ENCODE results near the gene PPIF. TPM values are rescaled to one million over a fixed set of nuclear protein-coding genes. Genes with fewer than 3 reads are reported as not detected.

Gene PPIF
- total RNA-seq, 2 donors from 2014 or later = 266 to 391 TPM

DNA sequence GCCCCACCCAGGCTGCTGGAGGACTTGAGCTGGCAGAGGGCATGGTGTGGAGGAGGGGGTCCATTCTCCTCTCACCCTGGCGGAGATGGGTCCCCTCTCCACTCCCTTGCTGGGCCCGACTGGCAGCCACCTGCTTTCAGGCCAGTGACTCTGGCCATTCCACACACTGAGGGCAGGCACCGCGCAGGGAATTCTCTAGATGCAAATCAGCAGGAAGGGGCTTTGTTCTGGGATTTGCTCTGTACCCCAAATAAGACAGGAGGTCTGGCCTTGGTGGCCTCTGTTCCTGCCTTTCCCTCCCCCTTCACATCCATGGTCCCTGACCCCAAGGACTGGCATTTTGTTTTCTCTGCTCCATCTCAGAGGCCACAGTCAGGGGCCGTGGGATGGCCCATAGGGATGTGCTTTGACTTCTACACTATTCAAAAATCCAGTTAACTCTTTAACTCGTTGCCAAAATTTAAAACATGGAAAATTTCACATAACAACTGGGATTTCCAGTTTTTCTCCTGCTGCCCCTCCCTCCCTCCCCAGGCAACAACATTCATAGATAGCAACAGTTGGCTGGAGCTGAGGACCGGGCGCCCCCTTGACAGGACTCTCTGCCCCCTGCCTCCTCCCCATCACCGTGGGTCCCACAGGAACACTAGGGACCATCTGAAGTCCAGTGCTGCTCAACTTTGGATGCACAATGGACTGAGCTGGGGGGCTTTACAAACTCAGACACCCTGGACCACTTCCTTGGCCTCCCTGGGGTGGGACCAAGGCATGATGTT, 33.9 kb downstream of the PPIF start:
- Mint-ChIP-seq H3K4me1 (ENCODE audit: low read depth in 2 of 2) (no peaks in the 10 kb centered on the region), H3K4me3 (no peak overlapping the region), H3K36me3 (no peaks in the 10 kb centered on the region), H3K27me3 (no peaks in the 10 kb centered on the region), H3K9me3 (no peaks in the 10 kb centered on the region), H3K27ac (no peak overlapping the region)
- no peak for ATAC-seq
- no peak for DNase-seq (ENCODE audit: low spot score)

- ATAC-seq (no peak), DNase-seq (ENCODE audit: low spot score) (no peak)
- Mint-ChIP-seq H3K27me3 (no peaks in the 10 kb centered on the region), H3K36me3 (no peaks in the 10 kb centered on the region), H3K27ac (no peak overlapping the region), H3K9me3 (no peaks in the 10 kb centered on the region), H3K4me3 (no peak overlapping the region), H3K4me1 (ENCODE audit: low read depth in 2 of 2) (no peaks in the 10 kb centered on the region)
Observed at GRCh38 chr10:79381804-79382221, 34.5 kb downstream of the PPIF start.

- Mint-ChIP-seq H3K36me3 (no peaks in the 10 kb centered on the region), H3K4me3 (no peak overlapping the region), H3K9me3 (no peaks in the 10 kb centered on the region), H3K4me1 (ENCODE audit: low read depth in 2 of 2) (no peaks in the 10 kb centered on the region), H3K27me3 (no peaks in the 10 kb centered on the region), H3K27ac (no peak overlapping the region)
- ATAC-seq (no peak), DNase-seq (ENCODE audit: low spot score) (no peak)
Observed at GRCh38 chr10:79382491-79382941, 35.2 kb downstream of the PPIF start.

DNA sequence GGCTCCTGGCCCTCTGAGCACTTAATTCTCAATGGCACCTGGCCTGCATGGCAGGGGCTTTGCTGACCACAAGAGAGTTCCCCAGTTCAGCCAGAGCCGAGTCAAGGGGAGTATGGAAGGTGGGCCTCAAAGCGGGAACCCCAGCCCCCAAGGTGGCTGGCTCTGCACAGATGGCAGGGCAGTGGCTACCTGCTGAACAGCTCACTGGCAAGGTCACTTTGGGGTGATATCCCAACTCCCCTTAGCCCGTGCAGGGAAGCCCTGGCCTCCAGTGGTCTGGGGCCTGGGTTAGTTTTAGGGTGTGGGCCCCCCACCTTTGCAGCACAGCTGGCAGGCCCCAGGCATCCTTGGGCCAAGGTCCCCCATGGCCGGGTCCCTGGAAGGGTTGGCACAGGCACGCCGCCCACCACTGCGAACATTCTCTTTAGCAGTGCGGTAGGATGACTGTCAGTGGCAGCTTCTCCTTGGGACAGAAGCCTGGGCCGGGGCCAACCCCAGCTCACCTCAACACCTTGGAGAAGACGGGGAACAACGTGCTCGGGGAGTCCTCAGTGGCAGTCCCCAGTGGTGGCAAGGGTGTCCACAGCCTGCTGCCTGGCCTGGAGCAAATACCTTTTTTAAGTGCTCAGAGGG, 36.8 kb downstream of the PPIF start:
- DNase-seq (ENCODE audit: low spot score) = no peak
- Mint-ChIP-seq H3K9me3 (no peaks in the 10 kb centered on the region), H3K36me3 (no peaks in the 10 kb centered on the region), H3K4me3 (no peak overlapping the region), H3K27ac (no peak overlapping the region), H3K27me3 (no peaks in the 10 kb centered on the region), H3K4me1 (ENCODE audit: low read depth in 2 of 2) (no peaks in the 10 kb centered on the region)
- ATAC-seq = no peak

DNA sequence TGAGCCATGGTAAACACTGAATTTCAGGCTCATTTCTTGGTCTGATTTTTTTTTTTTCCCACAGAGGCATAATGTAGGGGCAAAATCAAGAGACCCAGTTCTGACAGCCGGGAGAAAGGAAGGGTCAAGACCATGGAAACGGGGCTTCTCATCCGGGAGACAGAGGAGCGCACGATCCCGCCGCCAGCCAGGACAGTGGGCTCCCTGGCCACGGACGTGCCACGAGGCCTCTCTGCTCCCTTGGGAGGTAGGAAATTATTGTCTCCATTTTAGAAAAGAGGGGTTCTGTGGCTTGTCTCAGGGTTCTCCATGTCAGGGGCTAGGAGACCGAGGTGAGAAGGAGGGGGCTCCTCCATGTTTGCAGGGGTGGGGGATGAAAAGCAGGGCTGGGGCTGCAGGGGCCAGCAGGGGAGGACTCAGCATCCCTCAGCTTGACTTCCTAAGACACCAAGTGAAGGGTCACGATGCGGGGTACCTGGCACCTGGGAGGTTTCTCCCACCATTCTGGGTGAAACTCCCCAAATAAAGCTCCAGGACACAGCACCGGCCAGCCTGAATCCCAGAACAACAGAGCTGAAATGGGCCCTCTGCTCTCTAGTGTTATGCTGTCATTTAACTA, 37.6 kb downstream of the PPIF start:
- no peaks in the 10 kb centered on the region for H3K27me3 Mint-ChIP-seq
- no peaks in the 10 kb centered on the region for H3K36me3 Mint-ChIP-seq
- H3K9me3 Mint-ChIP-seq = no peaks in the 10 kb centered on the region
- no peaks in the 10 kb centered on the region for H3K4me1 Mint-ChIP-seq (ENCODE audit: low read depth in 2 of 2)
- no peak overlapping the region for H3K27ac Mint-ChIP-seq
- no peak for ATAC-seq
- DNase-seq (ENCODE audit: low spot score) = no peak
- no peak overlapping the region for H3K4me3 Mint-ChIP-seq

- Mint-ChIP-seq H3K4me1 (ENCODE audit: low read depth in 2 of 2) (no peaks in the 10 kb centered on the region), H3K27me3 (no peaks in the 10 kb centered on the region), H3K27ac (no peak overlapping the region), H3K4me3 (no peak overlapping the region), H3K9me3 (no peaks in the 10 kb centered on the region), H3K36me3 (no peaks in the 10 kb centered on the region)
- no peak for ATAC-seq
- no peak for DNase-seq (ENCODE audit: low spot score)
Observed at GRCh38 chr10:79385392-79385795, 38.1 kb downstream of the PPIF start.

DNA sequence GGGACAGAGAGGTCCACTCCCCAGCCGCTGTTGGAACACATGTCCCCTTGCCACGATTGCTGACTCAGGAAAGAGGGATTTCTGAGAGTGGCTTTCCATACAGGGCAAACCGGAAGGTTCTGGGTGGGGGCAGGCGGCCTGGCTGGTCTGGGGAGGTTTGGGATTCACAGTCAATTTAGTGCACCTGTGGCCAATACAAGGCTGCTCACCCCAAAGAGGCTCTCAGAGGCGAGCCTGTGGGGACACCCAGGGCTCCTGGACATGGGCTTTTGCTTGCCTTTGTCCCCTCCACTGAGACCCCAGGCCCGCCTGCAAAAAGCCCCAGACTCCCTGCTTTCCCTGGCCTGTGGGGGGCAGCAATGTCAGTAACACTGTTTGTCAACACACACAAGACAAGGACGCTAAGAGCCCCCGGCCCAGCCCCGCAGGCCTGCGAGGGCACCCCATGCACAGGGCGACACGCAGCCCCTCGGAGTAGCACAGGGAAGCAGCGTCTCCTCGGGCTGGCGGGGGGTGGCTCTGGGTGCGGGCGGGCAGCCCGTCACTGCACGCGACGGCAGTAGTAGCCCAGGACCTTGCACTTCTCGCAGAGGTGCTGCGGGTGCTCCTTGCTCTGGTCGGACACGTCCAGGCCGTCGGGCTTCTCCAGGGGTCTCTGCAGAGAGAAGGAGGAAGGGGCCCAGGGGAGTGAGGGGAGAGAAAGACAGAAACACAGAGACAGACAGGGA, 38.7 kb downstream of the PPIF start:
- ATAC-seq = no peak
- no peak for DNase-seq (ENCODE audit: low spot score)
- Mint-ChIP-seq H3K27me3 (no peaks in the 10 kb centered on the region), H3K36me3 (no peaks in the 10 kb centered on the region), H3K4me3 (no peak overlapping the region), H3K4me1 (ENCODE audit: low read depth in 2 of 2) (peaks cover 0 to under 1% of the 10 kb centered on the region in 2 donors), H3K27ac (no peak overlapping the region), H3K9me3 (no peaks in the 10 kb centered on the region)

GRCh38 chr10:79386637-79387465, 39.6 kb downstream of the PPIF start:
- no peaks in the 10 kb centered on the region for H3K27me3 Mint-ChIP-seq
- peaks cover 0 to 2% of the 10 kb centered on the region in 2 donors for H3K4me1 Mint-ChIP-seq (ENCODE audit: low read depth in 2 of 2)
- DNase-seq (ENCODE audit: low spot score) (no peak), ATAC-seq (peak in 1 of 2 donors; percentile 7)
- no peaks in the 10 kb centered on the region for H3K36me3 Mint-ChIP-seq
- no peaks in the 10 kb centered on the region for H3K9me3 Mint-ChIP-seq
- no peak overlapping the region for H3K4me3 Mint-ChIP-seq
- H3K27ac Mint-ChIP-seq = no peak overlapping the region

DNA sequence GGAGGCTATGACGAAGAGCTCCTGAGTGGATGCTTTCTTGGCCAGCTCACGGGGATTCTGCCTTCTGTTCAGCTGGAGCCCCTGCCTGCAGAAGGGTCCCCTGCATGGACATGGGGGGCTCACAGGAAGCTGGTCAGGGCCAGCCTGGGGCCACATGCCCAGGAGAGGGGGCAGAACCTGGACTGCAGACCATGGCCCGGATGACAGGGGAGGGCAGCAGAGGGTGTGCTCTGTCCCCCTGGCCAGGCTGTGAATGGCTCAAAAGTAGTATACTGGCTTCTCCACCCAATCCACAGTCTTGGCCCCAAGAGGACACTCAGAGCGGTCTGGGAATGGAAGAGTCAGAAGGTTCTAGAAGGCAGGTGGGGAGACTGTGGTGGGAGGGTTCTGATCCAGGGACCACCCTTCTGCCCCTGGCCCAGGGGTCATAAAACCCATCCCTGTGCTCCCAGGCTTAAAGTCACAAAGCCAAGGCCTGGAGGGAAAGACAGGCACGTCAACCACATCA, 40.3 kb downstream of the PPIF start:
- ATAC-seq (no peak), DNase-seq (ENCODE audit: low spot score) (no peak)
- Mint-ChIP-seq H3K36me3 (no peaks in the 10 kb centered on the region), H3K27ac (no peak overlapping the region), H3K27me3 (no peaks in the 10 kb centered on the region), H3K4me3 (no peak overlapping the region), H3K4me1 (ENCODE audit: low read depth in 2 of 2) (peaks cover 0 to 2% of the 10 kb centered on the region in 2 donors), H3K9me3 (no peaks in the 10 kb centered on the region)

DNA sequence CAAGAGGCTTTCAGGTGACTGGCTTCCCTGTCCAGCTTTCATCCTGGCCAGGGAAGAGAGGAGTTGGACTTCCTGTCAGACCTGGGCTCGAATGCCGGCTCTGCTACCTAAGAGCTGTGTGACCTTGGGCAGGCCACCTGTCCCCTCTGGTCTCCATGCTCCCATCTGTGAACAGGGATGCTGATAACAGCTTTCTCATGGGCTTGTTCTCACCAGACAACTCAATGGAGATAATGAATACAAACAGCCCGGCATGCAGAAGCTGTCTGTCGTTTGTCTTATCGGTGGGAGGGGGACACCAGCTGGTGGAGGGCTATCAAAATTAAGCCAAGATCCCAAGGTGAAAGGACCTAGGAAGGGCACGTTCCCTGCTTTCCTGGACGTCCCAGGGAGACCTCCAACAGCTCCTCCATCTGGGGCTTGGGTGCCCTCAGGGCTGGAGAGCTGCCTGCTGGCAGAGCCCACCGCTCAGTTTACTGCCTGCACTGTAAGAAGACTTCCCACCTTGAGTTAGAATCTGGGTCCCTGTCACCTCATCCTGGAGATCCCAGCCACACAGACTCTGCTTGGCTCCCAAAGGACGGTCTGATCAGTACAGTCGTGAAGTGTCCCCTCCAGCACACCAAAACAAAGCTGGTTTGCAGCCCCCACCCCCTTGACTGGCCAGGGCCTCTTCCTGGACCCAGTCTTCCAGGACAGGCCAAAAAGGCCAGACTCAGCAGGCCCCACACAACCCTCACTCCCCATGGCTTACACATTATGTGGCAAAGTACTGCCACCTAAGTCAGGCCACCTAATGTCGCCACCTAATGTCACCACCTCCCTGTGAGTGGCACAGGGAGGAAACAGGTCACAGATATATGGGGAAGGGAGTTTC, 40.9 kb downstream of the PPIF start:
- peaks cover 0 to 2% of the 10 kb centered on the region in 2 donors for H3K4me1 Mint-ChIP-seq (ENCODE audit: low read depth in 2 of 2)
- DNase-seq (ENCODE audit: low spot score) = no peak
- no peak for ATAC-seq
- no peak overlapping the region for H3K27ac Mint-ChIP-seq
- no peaks in the 10 kb centered on the region for H3K27me3 Mint-ChIP-seq
- no peaks in the 10 kb centered on the region for H3K9me3 Mint-ChIP-seq
- H3K4me3 Mint-ChIP-seq = no peak overlapping the region
- no peaks in the 10 kb centered on the region for H3K36me3 Mint-ChIP-seq

GRCh38 chr10:79390057-79390456, 42.8 kb downstream of the PPIF start:
- no peaks in the 10 kb centered on the region for H3K36me3 Mint-ChIP-seq
- DNase-seq (ENCODE audit: low spot score) = no peak
- peaks cover 0 to 2% of the 10 kb centered on the region in 2 donors for H3K4me1 Mint-ChIP-seq (ENCODE audit: low read depth in 2 of 2)
- H3K4me3 Mint-ChIP-seq = no peak overlapping the region
- H3K27me3 Mint-ChIP-seq = no peaks in the 10 kb centered on the region
- ATAC-seq = no peak
- no peaks in the 10 kb centered on the region for H3K9me3 Mint-ChIP-seq
- H3K27ac Mint-ChIP-seq = no peak overlapping the region

- no peaks in the 10 kb centered on the region for H3K27me3 Mint-ChIP-seq
- ATAC-seq (no peak), DNase-seq (ENCODE audit: low spot score) (no peak)
- no peaks in the 10 kb centered on the region for H3K36me3 Mint-ChIP-seq
- no peak overlapping the region for H3K27ac Mint-ChIP-seq
- H3K4me3 Mint-ChIP-seq = no peak overlapping the region
- peaks cover 0 to 2% of the 10 kb centered on the region in 2 donors for H3K4me1 Mint-ChIP-seq (ENCODE audit: low read depth in 2 of 2)
- H3K9me3 Mint-ChIP-seq = no peaks in the 10 kb centered on the region
Observed at GRCh38 chr10:79390551-79391229, 43.4 kb downstream of the PPIF start.

Measured in natural killer cell treated with Interleukin-12 subunit alpha and Interleukin-12 subunit beta and Interleukin-15 and Interleukin-18, amount 100 ng/mL, for 72 hours (primary cell).